Upper lobe of left lung (tissue), 6 donors: ENCODE results near the gene NDUFS1. TPM values are rescaled to one million over a fixed set of nuclear protein-coding genes. Genes with fewer than 3 reads are reported as not detected.
"Not testable (repeated sequence)": the region's sequence is repeated elsewhere in the genome, so short reads cannot be mapped to it uniquely, and the experiment has no call there.

Experiments
- ATAC-seq, 2 donors: fragments of 200-7000 bp; cut with Tn5 transposase; one replicate each; pipeline ENCODE4 v1.9.1; 2022; ENCODE audit warnings: mild to moderate bottlenecking in 2 of 2, moderate library complexity in 2 of 2; ENCODE audit not compliant: low FRiP score in 2 of 2
- DNase-seq, 2 donors: peaks; one replicate each; pipeline ENCODE4 v3.0.0-alpha.2; 2019 to 2020
- H3K27ac ChIP-seq, 4 donors: fragments of 200-600 bp; sonication (generic); one replicate each; pipeline ENCODE4 v1.5.1; 2016 to 2019
- H3K27me3 ChIP-seq, 4 donors: fragments of 200-600 bp; sonication (generic); one replicate each; pipeline ENCODE4 v1.5.1; 2017 to 2019
- H3K36me3 ChIP-seq, 4 donors: fragments of 200-600 bp; sonication (generic); one replicate each; pipeline ENCODE4 v1.5.1; 2016 to 2019
- H3K4me1 ChIP-seq, 4 donors: fragments of 200-600 bp; sonication (generic); one replicate each; pipeline ENCODE4 v1.5.1; 2018 to 2019
- H3K4me3 ChIP-seq, 4 donors: fragments of 200-600 bp; sonication (generic); one replicate each; pipeline ENCODE4 v1.5.1; 2017 to 2019; ENCODE audit warnings: mild to moderate bottlenecking in 2 of 4, moderate library complexity in 1 of 4
- H3K9me3 ChIP-seq, 4 donors: fragments of 200-600 bp; sonication (generic); one replicate each; pipeline ENCODE4 v1.5.1; 2018 to 2019
- EP300 ChIP-seq, 4 donors: sonication (generic); formaldehyde crosslinking; IDR thresholded peaks; one replicate each; pipeline ENCODE4 v1.5.1; 2017; ENCODE audit warnings: antibody characterized with exemption in 4 of 4, control low read depth in 2 of 4
- POLR2A ChIP-seq, 4 donors: fragments of 450-650 bp; IDR thresholded peaks; one replicate each; pipeline ENCODE4 v1.5.1; 2016 to 2017; ENCODE audit warnings: antibody characterized with exemption in 4 of 4, mild to moderate bottlenecking in 2 of 4
- POLR2AphosphoS5 ChIP-seq, 2 donors: sonication (generic); formaldehyde crosslinking; IDR thresholded peaks; one replicate each; pipeline ENCODE4 v1.5.1; 2017; ENCODE audit warnings: antibody characterized with exemption in 2 of 2
- WGBS, 2 donors: methylation state at CpG; one replicate each; pipeline ENCODE4 v1.1.5; 2017 to 2018; 5-methylcytosine and 5-hydroxymethylcytosine counted together
- total RNA-seq, 6 donors: library from RNA; depleted of rRNA in 4 of 6; stranded (reverse); fragments of >200 nt in 4 of 6; gene quantifications; one replicate each; pipeline versions ENCODE4 v1.1.0 to v1.2.1, GENCODE V29; 2016 to 2021
- TF ChIP-seq, protein P1 (sequence below), 6 experiments: fragments of 450-650 bp in 4 of 6; fragments of 200-600 bp in 2 of 6; sonication (generic) in 2 of 6; IDR thresholded peaks; one replicate each; pipeline ENCODE4 v1.5.1; 2016 to 2019; ENCODE audit warnings: antibody characterized with exemption in 6 of 6
- donor health status: DM: no; HTN: no; CAD: no; lungs with moderate emphysema.
- donor health status: DM: no; HTN: yes; CAD: no; lungs with severe emphysema.

The NDUFS1 gene
- total RNA-seq, 6 donors from 2014 or later: 27.9 to 64.0 (median 55.7) TPM

DNA sequence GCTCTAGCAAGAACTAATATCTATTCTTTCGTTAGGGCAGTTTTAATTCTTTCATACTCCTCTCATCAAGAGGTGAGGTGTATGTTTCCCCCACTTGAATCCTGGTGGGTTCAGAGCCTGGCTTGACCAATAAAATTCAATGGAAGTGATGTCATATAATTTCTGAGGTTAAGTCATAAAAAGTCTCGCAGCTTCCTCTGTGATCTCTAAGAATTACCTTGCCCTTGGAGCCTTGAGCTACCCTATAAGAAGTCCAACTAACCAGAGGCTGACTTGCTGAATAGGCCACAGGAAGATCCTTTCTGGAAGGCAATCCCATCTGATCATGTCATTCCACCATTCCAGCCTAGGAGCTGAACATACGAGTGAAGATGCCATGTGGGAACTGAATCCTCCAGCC, 47.1 kb downstream of the NDUFS1 start:
- no peak for DNase-seq
- H3K27me3 ChIP-seq: no peaks in the 10 kb centered on the region
- no peak overlapping the region for H3K4me3 ChIP-seq
- H3K36me3 ChIP-seq: peaks cover 0 to 12% (median 2%) of the 10 kb centered on the region in 4 donors
- no peaks in the 10 kb centered on the region for H3K9me3 ChIP-seq
- TF ChIP-seq, protein P1, sequence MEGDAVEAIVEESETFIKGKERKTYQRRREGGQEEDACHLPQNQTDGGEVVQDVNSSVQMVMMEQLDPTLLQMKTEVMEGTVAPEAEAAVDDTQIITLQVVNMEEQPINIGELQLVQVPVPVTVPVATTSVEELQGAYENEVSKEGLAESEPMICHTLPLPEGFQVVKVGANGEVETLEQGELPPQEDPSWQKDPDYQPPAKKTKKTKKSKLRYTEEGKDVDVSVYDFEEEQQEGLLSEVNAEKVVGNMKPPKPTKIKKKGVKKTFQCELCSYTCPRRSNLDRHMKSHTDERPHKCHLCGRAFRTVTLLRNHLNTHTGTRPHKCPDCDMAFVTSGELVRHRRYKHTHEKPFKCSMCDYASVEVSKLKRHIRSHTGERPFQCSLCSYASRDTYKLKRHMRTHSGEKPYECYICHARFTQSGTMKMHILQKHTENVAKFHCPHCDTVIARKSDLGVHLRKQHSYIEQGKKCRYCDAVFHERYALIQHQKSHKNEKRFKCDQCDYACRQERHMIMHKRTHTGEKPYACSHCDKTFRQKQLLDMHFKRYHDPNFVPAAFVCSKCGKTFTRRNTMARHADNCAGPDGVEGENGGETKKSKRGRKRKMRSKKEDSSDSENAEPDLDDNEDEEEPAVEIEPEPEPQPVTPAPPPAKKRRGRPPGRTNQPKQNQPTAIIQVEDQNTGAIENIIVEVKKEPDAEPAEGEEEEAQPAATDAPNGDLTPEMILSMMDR (IDR thresholded peaks at IDR 0.05): no peak
- no peak for TF ChIP-seq POLR2A (IDR thresholded peaks at IDR 0.05)
- no peak for TF ChIP-seq EP300 (IDR thresholded peaks at IDR 0.05)
- no peak for TF ChIP-seq POLR2AphosphoS5 (IDR thresholded peaks at IDR 0.05)
- H3K27ac ChIP-seq: no peak overlapping the region
- H3K4me1 ChIP-seq: no peaks in the 10 kb centered on the region
- no peak for ATAC-seq
- 94 to 98% methylated on average over 2 to 3 of the region's 3 CpGs for WGBS, 2 donors

DNA sequence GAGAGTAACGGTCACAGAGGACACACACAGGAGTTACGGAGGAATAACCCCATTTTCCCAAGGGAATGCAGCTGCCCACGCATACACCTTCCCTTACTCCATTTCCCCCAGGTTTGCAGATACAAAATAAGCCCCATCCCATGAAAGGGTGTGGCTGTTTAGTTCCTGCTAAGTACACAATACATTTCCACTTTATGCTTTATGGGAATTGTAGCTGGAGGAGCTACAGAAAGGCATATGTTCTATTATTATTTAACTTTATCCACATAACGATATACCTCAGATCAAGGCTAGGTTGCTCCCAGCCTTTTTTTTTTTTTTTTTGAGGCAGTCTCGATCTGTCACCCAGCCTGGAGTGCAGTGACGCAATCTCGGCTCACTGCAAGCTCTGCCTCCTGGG, 50.5 kb downstream of the NDUFS1 start:
- no peaks in the 10 kb centered on the region for H3K9me3 ChIP-seq
- TF ChIP-seq POLR2A (IDR thresholded peaks at IDR 0.05): no peak
- TF ChIP-seq POLR2AphosphoS5 (IDR thresholded peaks at IDR 0.05): no peak
- TF ChIP-seq EP300 (IDR thresholded peaks at IDR 0.05): no peak
- TF ChIP-seq, protein P1 (IDR thresholded peaks at IDR 0.05): no peak
- no peak overlapping the region for H3K27ac ChIP-seq
- ATAC-seq (no peak), DNase-seq (no peak)
- H3K27me3 ChIP-seq: no peaks in the 10 kb centered on the region
- no peak overlapping the region for H3K4me3 ChIP-seq
- no peaks in the 10 kb centered on the region for H3K4me1 ChIP-seq
- H3K36me3 ChIP-seq: no peaks in the 10 kb centered on the region
- 74 to 77% methylated on average over 7 of the region's 7 CpGs for WGBS, 2 donors

DNA sequence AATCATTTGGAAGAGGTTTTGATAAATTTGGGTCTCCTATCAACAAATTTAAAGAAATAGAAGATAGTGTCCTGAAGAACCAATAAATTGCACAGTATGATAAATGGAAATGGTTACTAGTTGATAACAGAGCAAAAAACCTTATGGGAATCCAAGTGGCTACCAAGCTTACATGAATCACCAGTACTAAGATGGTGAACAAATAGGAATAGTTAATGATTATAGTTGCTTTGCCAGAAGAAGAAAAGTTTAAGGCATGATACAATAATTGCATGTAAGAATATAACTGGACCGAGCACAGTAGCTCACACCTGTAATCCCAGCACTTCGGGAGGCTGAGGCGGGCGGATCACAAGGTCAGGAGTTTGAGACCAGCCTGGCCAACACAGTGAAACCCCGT, 53.7 kb downstream of the NDUFS1 start:
- 97 to 98% methylated on average over 5 of the region's 5 CpGs for WGBS, 2 donors
- Histone ChIP-seq H3K36me3 (no peaks in the 10 kb centered on the region), H3K9me3 (no peaks in the 10 kb centered on the region), H3K4me3 (no peak overlapping the region), H3K27me3 (no peaks in the 10 kb centered on the region), H3K27ac (no peak overlapping the region), H3K4me1 (no peaks in the 10 kb centered on the region)
- TF ChIP-seq, protein P1 (IDR thresholded peaks at IDR 0.05): no peak
- TF ChIP-seq POLR2AphosphoS5 (IDR thresholded peaks at IDR 0.05): no peak
- no peak for TF ChIP-seq POLR2A (IDR thresholded peaks at IDR 0.05)
- TF ChIP-seq EP300 (IDR thresholded peaks at IDR 0.05): no peak
- ATAC-seq: no peak
- DNase-seq: no peak

DNA sequence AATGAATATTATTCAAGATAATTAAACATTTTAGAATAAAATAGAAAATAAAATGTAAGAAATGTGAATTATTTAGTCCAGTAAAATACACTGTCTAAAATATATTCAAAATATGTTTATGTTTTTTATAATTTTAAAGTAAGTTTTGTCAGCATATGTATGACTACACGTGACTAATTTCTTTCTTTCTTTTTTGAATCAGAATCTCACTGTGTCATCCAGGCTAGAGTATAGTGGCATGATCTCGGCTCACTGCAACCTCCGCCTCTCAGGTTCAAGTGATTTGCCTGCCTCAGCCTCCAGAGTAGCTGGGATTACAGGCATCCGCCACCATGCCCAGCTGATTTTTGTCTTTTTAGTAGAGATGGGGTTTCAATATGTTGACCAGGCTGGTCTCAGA, 54.2 kb downstream of the NDUFS1 start:
- no peaks in the 10 kb centered on the region for H3K9me3 ChIP-seq
- ATAC-seq: no peak
- DNase-seq: no peak
- no peaks in the 10 kb centered on the region for H3K27me3 ChIP-seq
- H3K27ac ChIP-seq: no peak overlapping the region
- no peak overlapping the region for H3K4me3 ChIP-seq
- 93% methylated on average over 4 of the region's 4 CpGs for WGBS, 2 donors
- H3K4me1 ChIP-seq: no peaks in the 10 kb centered on the region
- no peaks in the 10 kb centered on the region for H3K36me3 ChIP-seq
- TF ChIP-seq POLR2AphosphoS5 (IDR thresholded peaks at IDR 0.05): no peak
- TF ChIP-seq, protein P1 (IDR thresholded peaks at IDR 0.05): no peak
- TF ChIP-seq EP300 (IDR thresholded peaks at IDR 0.05): no peak
- no peak for TF ChIP-seq POLR2A (IDR thresholded peaks at IDR 0.05)

DNA sequence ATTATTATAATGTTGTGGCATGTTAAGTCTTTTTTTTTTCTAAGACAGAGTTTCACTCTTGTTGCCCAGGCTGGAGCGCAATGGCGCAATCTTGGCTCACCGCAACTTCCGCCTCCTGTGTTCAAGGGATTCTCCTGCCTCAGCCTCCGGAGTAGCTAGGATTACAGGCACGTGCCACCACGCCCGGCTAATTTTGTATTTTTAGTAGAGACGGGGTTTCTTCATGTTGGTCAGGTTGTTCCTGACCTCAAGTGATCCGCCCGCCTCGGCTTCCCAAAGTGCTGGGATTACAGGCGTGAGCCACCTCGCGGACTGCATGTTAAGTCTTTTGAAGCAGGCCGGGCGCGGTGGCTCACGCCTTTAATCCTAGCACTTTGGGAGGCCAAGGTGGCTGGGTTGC, 60.4 kb downstream of the NDUFS1 start:
- DNase-seq: peak in 1 of 2 donors; percentile 78
- H3K4me1 ChIP-seq, H3K9me3 ChIP-seq, H3K4me3 ChIP-seq, H3K27me3 ChIP-seq, H3K36me3 ChIP-seq, ATAC-seq, H3K27ac ChIP-seq: not testable (repeated sequence)
- WGBS, 2 donors: 78 to 90% methylated on average over 13 to 19 of the region's 19 CpGs
